Keratinocyte (primary cell): Measurements from ENCODE around the gene ACSM3. TPM values are rescaled to one million over a fixed set of nuclear protein-coding genes. Genes with fewer than 3 reads are reported as not detected.

Source experiments
- DNase-seq: peaks from one replicate; pipeline ENCODE4 v3.0.0-alpha.2; 2011; ENCODE audit warnings: low read depth, missing footprints, low spot score
- FAIRE-seq: peaks from 2 replicates; lab custom pipeline; 2011; peaks lifted over from hg19 to GRCh38; lab: Jason Lieb, UNC
- H2AFZ ChIP-seq: 2 replicates; pipeline ENCODE4 v1.6.0; 2012; ENCODE audit warnings: low read length, control low read depth, inconsistent platforms; ENCODE audit not compliant: control insufficient read depth
- H3K27ac ChIP-seq: 2 replicates; pipeline ENCODE4 v1.5.1; 2011; ENCODE audit warnings: low read length; ENCODE audit not compliant: control insufficient read depth, insufficient read depth
- H3K27me3 ChIP-seq: 3 replicates; pipeline ENCODE4 v1.6.0; 2011; ENCODE audit warnings: low read length; ENCODE audit not compliant: control insufficient read depth, insufficient read depth; ENCODE audit errors: extremely low read depth
- H3K36me3 ChIP-seq, 2 experiments: 2 replicates in 1 of 2; 3 replicates in 1 of 2; pipeline ENCODE4 v1.5.1; 2011; ENCODE audit warnings: low read length in 2 of 2, mild to moderate bottlenecking in 1 of 2; ENCODE audit not compliant: control insufficient read depth in 2 of 2, insufficient read depth in 2 of 2; ENCODE audit errors: extremely low read depth in 1 of 2
- H3K4me1 ChIP-seq: 3 replicates; pipeline ENCODE4 v1.5.1; 2011; ENCODE audit warnings: low read length; ENCODE audit not compliant: control insufficient read depth, insufficient read depth; ENCODE audit errors: extremely low read depth
- H3K4me2 ChIP-seq: 3 replicates; pipeline ENCODE4 v1.6.0; 2011; ENCODE audit warnings: low read depth, low read length; ENCODE audit not compliant: control insufficient read depth, insufficient read depth; ENCODE audit errors: extremely low read depth
- H3K4me3 ChIP-seq, 3 experiments: fragments of 200-600 bp in 1 of 3; sonication (generic) in 1 of 3; 2 replicates in 2 of 3; 3 replicates in 1 of 3; pipeline ENCODE4 v1.5.1; 2011 to 2016; ENCODE audit warnings: low read length in 3 of 3, mild to moderate bottlenecking in 3 of 3, control low read depth in 2 of 3, inconsistent platforms in 1 of 3, low read depth in 1 of 3, mixed read lengths in 1 of 3, mixed run types in 1 of 3, moderate library complexity in 1 of 3; ENCODE audit not compliant: control insufficient read depth in 2 of 3, insufficient read depth in 2 of 3; ENCODE audit errors: extremely low read depth in 1 of 3
- H3K79me2 ChIP-seq: 2 replicates; pipeline ENCODE4 v1.6.0; 2012; ENCODE audit warnings: low read length; ENCODE audit not compliant: control insufficient read depth, insufficient read depth
- H3K9ac ChIP-seq: 3 replicates; pipeline ENCODE4 v1.6.0; 2011; ENCODE audit warnings: low read length; ENCODE audit not compliant: control insufficient read depth, insufficient read depth; ENCODE audit errors: extremely low read depth
- H3K9me1 ChIP-seq: 3 replicates; pipeline ENCODE4 v1.6.0; 2011; ENCODE audit warnings: low read length; ENCODE audit not compliant: control insufficient read depth, insufficient read depth; ENCODE audit errors: extremely low read depth
- H3K9me3 ChIP-seq: 2 replicates; pipeline ENCODE4 v1.5.1; 2012; ENCODE audit warnings: low read depth, low read length; ENCODE audit not compliant: control insufficient read depth
- H4K20me1 ChIP-seq: 3 replicates; pipeline ENCODE4 v1.6.0; 2011; ENCODE audit warnings: low read length; ENCODE audit not compliant: control insufficient read depth, insufficient read depth; ENCODE audit errors: extremely low read depth
- CTCF ChIP-seq, 3 experiments: IDR thresholded peaks in 1 of 3; conservative IDR thresholded peaks in 1 of 3; optimal IDR thresholded peaks in 1 of 3; 2 replicates in 2 of 3; 3 replicates in 1 of 3; pipeline versions ENCODE3 to v1.5.1; 2011; ENCODE audit warnings: low read length in 3 of 3, mild to moderate bottlenecking in 3 of 3, moderate library complexity in 2 of 3, control low read depth in 1 of 3, inconsistent platforms in 1 of 3; ENCODE audit not compliant: insufficient read depth in 2 of 3; ENCODE audit errors: extremely low read depth in 1 of 3
- EZH2 ChIP-seq: IDR thresholded peaks from one replicate; pipeline ENCODE4 v1.6.1; 2012; ENCODE audit warnings: inconsistent platforms, mild to moderate bottlenecking, low read length, moderate library complexity
- dilution Hi-C: fragments of 300-500 bp; cut with MboI; formaldehyde crosslinking; loops from one replicate; pipeline ENCODE4 v1.7.0; 2020; ENCODE audit warnings: low sequenced_read_pairs; ENCODE audit not compliant: extremely low pct_ligation_motif_present
- polyA plus RNA-seq, 5 experiments: library from polyadenylated mRNA; depleted of rRNA in 3 of 5; stranded (reverse) in 3 of 5; stranded (forward) in 1 of 5; unstranded in 1 of 5; fragments of >200 nt; gene quantifications; 1 replicate in 1 of 5; 2 replicates in 3 of 5; 3 replicates in 1 of 5; pipeline versions ENCODE4 v1.2.1 to v1.2.3, GENCODE V29; 2011 to 2012; ENCODE audit warnings: missing spikeins in 2 of 5, low read depth in 1 of 5, low replicate concordance in 1 of 5

Gene ACSM3
- polyA plus RNA-seq, 1 donor (not counting 4 experiments of a cell fraction or from before 2014, with no cell fraction given): 0.38 TPM

GRCh38 chr16:20826039-20826566 lies 62.3 kb downstream of the ACSM3 start:
- Histone ChIP-seq H3K4me1 (no peaks in the 10 kb centered on the region), H3K27ac (no peak overlapping the region), H3K36me3 (peaks cover 1 to 5% of the 10 kb centered on the region in 2 experiments), H3K9me1 (no peaks in the 10 kb centered on the region), H4K20me1 (no peaks in the 10 kb centered on the region), H3K9ac (no peak overlapping the region), H3K27me3 (no peaks in the 10 kb centered on the region), H3K4me2 (no peak overlapping the region), H3K79me2 (no peaks in the 10 kb centered on the region), H2AFZ (no peak overlapping the region), H3K4me3 (no peak overlapping the region), H3K9me3 (no peaks in the 10 kb centered on the region)
- no peak for TF ChIP-seq CTCF (optimal IDR thresholded peaks at IDR 0.05 in 1 of 3, IDR thresholded peaks at IDR 0.05 in 1 of 3, conservative IDR thresholded peaks at IDR 0.05 in 1 of 3; ENCODE audit: extremely low read depth in 1 of 3, insufficient read depth in 2 of 3, low read length in 3 of 3)
- TF ChIP-seq EZH2: no peak
- FAIRE-seq (no peak), DNase-seq (no peak)
- dilution Hi-C loops: no loop called here

- Histone ChIP-seq H3K9ac (no peak overlapping the region), H3K9me3 (no peaks in the 10 kb centered on the region), H3K4me2 (no peak overlapping the region), H3K79me2 (no peaks in the 10 kb centered on the region), H3K4me3 (no peak overlapping the region), H3K36me3 (peaks cover 1 to 2% of the 10 kb centered on the region in 2 experiments), H3K27ac (no peak overlapping the region), H4K20me1 (no peaks in the 10 kb centered on the region), H2AFZ (no peak overlapping the region), H3K4me1 (no peaks in the 10 kb centered on the region), H3K27me3 (no peaks in the 10 kb centered on the region), H3K9me1 (no peaks in the 10 kb centered on the region)
- TF ChIP-seq EZH2 (no peak), CTCF (optimal IDR thresholded peaks at IDR 0.05 in 1 of 3, IDR thresholded peaks at IDR 0.05 in 1 of 3, conservative IDR thresholded peaks at IDR 0.05 in 1 of 3; ENCODE audit: extremely low read depth in 1 of 3, insufficient read depth in 2 of 3, low read length in 3 of 3) (no peak)
- dilution Hi-C loops: no loop called here
- FAIRE-seq (no peak), DNase-seq (no peak)
These were observed 65.7 kb downstream of the ACSM3 start for GRCh38 chr16:20829536-20829935.
